GM12878 (cell line): Measurements from ENCODE around the gene DPM2. TPM values are rescaled to one million over a fixed set of nuclear protein-coding genes. Genes with fewer than 3 reads are reported as not detected.

Experiments used
- CHD1 ChIP-seq: IDR thresholded peaks from 2 replicates; pipeline ENCODE4 v1.6.1; 2012; ENCODE audit warnings: low read depth, low read length, improper control_type of control experiment
- CREB1 ChIP-seq: IDR thresholded peaks from 2 replicates; pipeline ENCODE4 v1.6.1; 2012; ENCODE audit warnings: low read depth, mild to moderate bottlenecking, inconsistent platforms
- EGR1 ChIP-seq, 2 experiments: IDR thresholded peaks; 1 replicate in 1 of 2; 2 replicates in 1 of 2; pipeline ENCODE4 v1.6.1; 2011 to 2012; ENCODE audit warnings: low read depth in 2 of 2, low read length in 2 of 2, borderline replicate concordance in 1 of 2, mild to moderate bottlenecking in 1 of 2, moderate library complexity in 1 of 2
- EP300 ChIP-seq, 2 experiments: fragments of 150-350 bp in 1 of 2; IDR thresholded peaks; 2 replicates each; pipeline ENCODE4 v1.6.1; 2011 to 2012; ENCODE audit warnings: low read depth in 2 of 2, low read length in 2 of 2, borderline replicate concordance in 1 of 2, improper control_type of control experiment in 1 of 2, inconsistent platforms in 1 of 2; ENCODE audit not compliant: control insufficient read depth in 1 of 2
- GATAD2B ChIP-seq: fragments of 450-650 bp; conservative IDR thresholded peaks from 2 replicates; pipeline ENCODE4 v1.6.1; 2017; ENCODE audit warnings: low read depth, mild to moderate bottlenecking, moderate library complexity
- IKZF2 ChIP-seq, 2 experiments: fragments of 450-650 bp; IDR thresholded peaks; 2 replicates each; pipeline ENCODE4 v1.6.1; 2017; ENCODE audit warnings: mild to moderate bottlenecking in 2 of 2, moderate library complexity in 2 of 2
- JUND ChIP-seq: IDR thresholded peaks from 2 replicates; pipeline ENCODE4 v1.6.1; 2012; ENCODE audit warnings: low read depth, mild to moderate bottlenecking, low read length, improper control_type of control experiment, moderate library complexity
- KAT2A ChIP-seq: conservative IDR thresholded peaks from 2 replicates; pipeline ENCODE4 v1.6.1; 2011; ENCODE audit warnings: low read depth, low read length; ENCODE audit not compliant: control insufficient read depth
- NFIC ChIP-seq: IDR thresholded peaks from 2 replicates; pipeline ENCODE4 v1.6.1; 2012; ENCODE audit warnings: low read depth, mild to moderate bottlenecking, inconsistent platforms, low read length, moderate library complexity
- NFYB ChIP-seq: IDR thresholded peaks from 2 replicates; pipeline ENCODE4 v1.6.1; 2011; ENCODE audit warnings: low read depth, mild to moderate bottlenecking, low read length, improper control_type of control experiment, moderate library complexity; ENCODE audit not compliant: insufficient read depth
- PAX5 ChIP-seq: IDR thresholded peaks from 2 replicates; pipeline ENCODE4 v1.6.1; 2011; ENCODE audit warnings: low read depth, low read length, borderline replicate concordance
- PML ChIP-seq: IDR thresholded peaks from 2 replicates; pipeline ENCODE4 v1.6.1; 2012; ENCODE audit warnings: low read length, inconsistent platforms
- POLR2AphosphoS5 ChIP-seq: IDR thresholded peaks from 2 replicates; pipeline ENCODE4 v1.6.1; 2011; ENCODE audit warnings: mild to moderate bottlenecking, low read length, inconsistent platforms
- POU2F2 ChIP-seq: IDR thresholded peaks from 3 replicates; pipeline ENCODE4 v1.6.1; 2011; ENCODE audit warnings: low read depth, mild to moderate bottlenecking, low read length, borderline replicate concordance
- RAD51 ChIP-seq: fragments of 450-650 bp; IDR thresholded peaks from 2 replicates; pipeline ENCODE4 v1.6.1; 2016; ENCODE audit warnings: moderate library complexity, mild to moderate bottlenecking, inconsistent platforms
- RB1 ChIP-seq: fragments of 450-650 bp; formaldehyde crosslinking; IDR thresholded peaks from 2 replicates; pipeline ENCODE4 v1.6.1; 2017; ENCODE audit warnings: mild to moderate bottlenecking, borderline replicate concordance
- RFX5 ChIP-seq: IDR thresholded peaks from 2 replicates; pipeline ENCODE4 v1.6.1; 2011; ENCODE audit warnings: low read depth, low read length, improper control_type of control experiment
- SIN3A ChIP-seq: IDR thresholded peaks from 2 replicates; pipeline ENCODE4 v1.6.1; 2012; ENCODE audit warnings: low read depth, low read length, improper control_type of control experiment
- SMARCA5 ChIP-seq: fragments of 450-650 bp; IDR thresholded peaks from 2 replicates; pipeline ENCODE4 v1.6.1; 2017; ENCODE audit warnings: mild to moderate bottlenecking
- SPI1 ChIP-seq: IDR thresholded peaks from 2 replicates; pipeline ENCODE4 v1.6.1; 2011; ENCODE audit warnings: low read depth, mild to moderate bottlenecking, low read length, moderate library complexity, borderline replicate concordance; ENCODE audit not compliant: insufficient read depth
- TBL1XR1 ChIP-seq: IDR thresholded peaks from 2 replicates; pipeline ENCODE4 v1.6.1; 2012; ENCODE audit warnings: low read depth, low read length, improper control_type of control experiment
- YBX1 ChIP-seq: fragments of 450-650 bp; IDR thresholded peaks from 2 replicates; pipeline ENCODE4 v1.6.1; 2016; ENCODE audit warnings: antibody characterized with exemption
- ZNF217 ChIP-seq: fragments of 450-650 bp; IDR thresholded peaks from 2 replicates; pipeline ENCODE4 v1.6.1; 2017; ENCODE audit warnings: antibody characterized with exemption, mild to moderate bottlenecking
- ZZZ3 ChIP-seq: IDR thresholded peaks from 2 replicates; pipeline ENCODE4 v1.6.1; 2011; ENCODE audit warnings: low read depth; ENCODE audit not compliant: control insufficient read depth, insufficient read length
- polyA plus RNA-seq, 11 experiments: library from polyadenylated mRNA; depleted of rRNA in 4 of 11; unstranded in 6 of 11; stranded (reverse) in 5 of 11; fragments of >200 nt; fragmentation: Nextera tagmentation in 4 of 11; fragmentation: Illumina TruSeq in 1 of 11; extraction: Ambion mirVana in 4 of 11; extraction: Trizol in 1 of 11; gene quantifications; 1 replicate in 1 of 11; 2 replicates in 10 of 11; pipeline versions ENCODE4 v1.2.1 to v1.2.3, GENCODE V29; 2011 to 2016; ENCODE audit warnings: inconsistent platforms in 2 of 11, missing spikeins in 2 of 11, low read depth in 1 of 11
- total RNA-seq, 4 experiments: library from RNA; depleted of rRNA in 3 of 4; stranded (reverse); fragments of >200 nt in 3 of 4; fragmentation: Illumina TruSeq in 1 of 4; extraction: Trizol in 1 of 4; gene quantifications; 2 replicates each; pipeline versions ENCODE4 v1.2.1 to v1.2.3, GENCODE V29; 2013 to 2021
- TF ChIP-seq, protein P1 (sequence below): IDR thresholded peaks from 2 replicates; pipeline ENCODE4 v1.6.1; 2012; ENCODE audit warnings: low read length, inconsistent platforms
- TF ChIP-seq, protein P2 (sequence below): fragments of 450-650 bp; IDR thresholded peaks from 2 replicates; pipeline ENCODE4 v1.6.1; 2017; ENCODE audit warnings: borderline replicate concordance
- TF ChIP-seq, protein P3 (sequence below): fragments of 450-650 bp; formaldehyde crosslinking; IDR thresholded peaks from 2 replicates; pipeline ENCODE4 v1.5.0; 2022; ENCODE audit warnings: mild to moderate bottlenecking, missing genetic modification characterization

Gene DPM2
- total and polyA plus RNA-seq, 10 of the 15 experiments (the other 5 are each of a cell fraction or from before 2014, with no cell fraction given), result 22.7 to 77.9 (median 44.7) TPM

DNA sequence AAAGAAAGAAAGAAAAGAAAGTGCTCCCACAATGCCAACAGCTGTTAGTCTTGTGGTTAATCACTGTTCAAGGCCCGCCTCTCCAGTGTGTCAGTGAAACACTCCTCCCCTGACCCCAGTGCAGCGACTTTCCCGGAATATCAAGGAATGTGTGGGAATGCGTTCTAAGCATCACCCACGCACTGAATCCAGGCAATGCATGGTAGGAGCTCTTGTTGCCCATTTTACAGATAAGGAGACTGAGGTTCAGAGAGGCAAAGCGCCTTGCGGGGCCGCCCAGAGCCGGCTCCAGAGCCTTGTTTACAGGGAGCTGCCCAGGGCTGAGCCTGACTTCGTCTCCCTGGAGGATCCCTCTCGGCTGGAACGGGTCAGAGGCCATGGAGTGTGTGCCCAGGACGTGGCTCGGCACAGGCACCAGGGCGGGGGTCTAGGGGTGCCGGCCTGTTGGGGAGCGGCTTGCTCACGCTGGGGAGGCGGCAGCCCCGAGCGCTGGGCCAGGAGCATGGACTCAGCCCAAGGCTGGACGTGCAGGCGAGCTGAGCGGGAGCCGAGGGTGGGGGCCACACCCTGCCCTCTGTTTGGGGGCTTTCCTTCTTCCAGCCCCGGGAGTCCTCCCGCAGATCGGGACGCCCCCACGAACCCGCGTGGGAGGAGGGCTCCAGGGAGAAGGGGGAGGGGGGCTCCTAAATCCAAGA lies 39.1 kb downstream of the DPM2 start (continued):
- TF ChIP-seq NFIC (no peak), KAT2A (no peak), PML (no peak), POLR2AphosphoS5 (no peak), IKZF2 (IDR thresholded peaks at IDR 0.05) (peak in 1 of 2 experiments; percentile 44; a peak in 2 of 4 replicates), CREB1 (no peak), JUND (no peak), RFX5 (no peak), RAD51 (no peak), NFYB (no peak), RB1 (no peak), EGR1 (IDR thresholded peaks at IDR 0.05; ENCODE audit: borderline replicate concordance in 1 of 2, low read depth in 2 of 2, low read length in 2 of 2) (peak in 1 of 2 experiments; percentile 74; a peak in 2 of 3 replicates), EP300 (IDR thresholded peaks at IDR 0.05; ENCODE audit: borderline replicate concordance in 1 of 2, control insufficient read depth in 1 of 2, low read depth in 2 of 2, low read length in 2 of 2) (no peak), SIN3A (no peak), CHD1 (no peak), GATAD2B (peak; percentile 70; the same call in 1 of the 2 replicates), SPI1 (no peak), ZNF217 (peak; percentile 74; the same call in 1 of the 2 replicates), ZZZ3 (no peak), PAX5 (no peak), TBL1XR1 (no peak), SMARCA5 (0 out of 2 replicates have a peak, but pooled peaks have one; percentile 42), YBX1 (no peak), POU2F2 (no peak)
- TF ChIP-seq, protein P1, sequence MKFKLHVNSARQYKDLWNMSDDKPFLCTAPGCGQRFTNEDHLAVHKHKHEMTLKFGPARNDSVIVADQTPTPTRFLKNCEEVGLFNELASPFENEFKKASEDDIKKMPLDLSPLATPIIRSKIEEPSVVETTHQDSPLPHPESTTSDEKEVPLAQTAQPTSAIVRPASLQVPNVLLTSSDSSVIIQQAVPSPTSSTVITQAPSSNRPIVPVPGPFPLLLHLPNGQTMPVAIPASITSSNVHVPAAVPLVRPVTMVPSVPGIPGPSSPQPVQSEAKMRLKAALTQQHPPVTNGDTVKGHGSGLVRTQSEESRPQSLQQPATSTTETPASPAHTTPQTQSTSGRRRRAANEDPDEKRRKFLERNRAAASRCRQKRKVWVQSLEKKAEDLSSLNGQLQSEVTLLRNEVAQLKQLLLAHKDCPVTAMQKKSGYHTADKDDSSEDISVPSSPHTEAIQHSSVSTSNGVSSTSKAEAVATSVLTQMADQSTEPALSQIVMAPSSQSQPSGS, result no peak
- TF ChIP-seq, protein P2, sequence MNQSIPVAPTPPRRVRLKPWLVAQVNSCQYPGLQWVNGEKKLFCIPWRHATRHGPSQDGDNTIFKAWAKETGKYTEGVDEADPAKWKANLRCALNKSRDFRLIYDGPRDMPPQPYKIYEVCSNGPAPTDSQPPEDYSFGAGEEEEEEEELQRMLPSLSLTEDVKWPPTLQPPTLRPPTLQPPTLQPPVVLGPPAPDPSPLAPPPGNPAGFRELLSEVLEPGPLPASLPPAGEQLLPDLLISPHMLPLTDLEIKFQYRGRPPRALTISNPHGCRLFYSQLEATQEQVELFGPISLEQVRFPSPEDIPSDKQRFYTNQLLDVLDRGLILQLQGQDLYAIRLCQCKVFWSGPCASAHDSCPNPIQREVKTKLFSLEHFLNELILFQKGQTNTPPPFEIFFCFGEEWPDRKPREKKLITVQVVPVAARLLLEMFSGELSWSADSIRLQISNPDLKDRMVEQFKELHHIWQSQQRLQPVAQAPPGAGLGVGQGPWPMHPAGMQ, result no peak
- TF ChIP-seq, protein P3, sequence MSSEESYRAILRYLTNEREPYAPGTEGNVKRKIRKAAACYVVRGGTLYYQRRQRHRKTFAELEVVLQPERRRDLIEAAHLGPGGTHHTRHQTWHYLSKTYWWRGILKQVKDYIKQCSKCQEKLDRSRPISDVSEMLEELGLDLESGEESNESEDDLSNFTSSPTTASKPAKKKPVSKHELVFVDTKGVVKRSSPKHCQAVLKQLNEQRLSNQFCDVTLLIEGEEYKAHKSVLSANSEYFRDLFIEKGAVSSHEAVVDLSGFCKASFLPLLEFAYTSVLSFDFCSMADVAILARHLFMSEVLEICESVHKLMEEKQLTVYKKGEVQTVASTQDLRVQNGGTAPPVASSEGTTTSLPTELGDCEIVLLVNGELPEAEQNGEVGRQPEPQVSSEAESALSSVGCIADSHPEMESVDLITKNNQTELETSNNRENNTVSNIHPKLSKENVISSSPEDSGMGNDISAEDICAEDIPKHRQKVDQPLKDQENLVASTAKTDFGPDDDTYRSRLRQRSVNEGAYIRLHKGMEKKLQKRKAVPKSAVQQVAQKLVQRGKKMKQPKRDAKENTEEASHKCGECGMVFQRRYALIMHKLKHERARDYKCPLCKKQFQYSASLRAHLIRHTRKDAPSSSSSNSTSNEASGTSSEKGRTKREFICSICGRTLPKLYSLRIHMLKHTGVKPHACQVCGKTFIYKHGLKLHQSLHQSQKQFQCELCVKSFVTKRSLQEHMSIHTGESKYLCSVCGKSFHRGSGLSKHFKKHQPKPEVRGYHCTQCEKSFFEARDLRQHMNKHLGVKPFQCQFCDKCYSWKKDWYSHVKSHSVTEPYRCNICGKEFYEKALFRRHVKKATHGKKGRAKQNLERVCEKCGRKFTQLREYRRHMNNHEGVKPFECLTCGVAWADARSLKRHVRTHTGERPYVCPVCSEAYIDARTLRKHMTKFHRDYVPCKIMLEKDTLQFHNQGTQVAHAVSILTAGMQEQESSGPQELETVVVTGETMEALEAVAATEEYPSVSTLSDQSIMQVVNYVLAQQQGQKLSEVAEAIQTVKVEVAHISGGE (CRISPR knock-in tag), result no peak
